ENCODE measurements around the gene BEST2.
A peak's percentile ranks its signal among the peaks of the same experiment; 100 is the strongest.
"Not testable (repeated sequence)": the region's sequence is repeated elsewhere in the genome, so short reads cannot be mapped to it uniquely, and the experiment has no call there.

Gene BEST2

GRCh38 chr19:12787458-12787857 lies 35.9 kb downstream of the BEST2 start:
- DNase-seq (ENCODE audit: low read depth in 2 of 2), result no peak

- no peak for DNase-seq (ENCODE audit: low read depth in 2 of 2)
These were observed 36.6 kb downstream of the BEST2 start for GRCh38 chr19:12788042-12788681.

GRCh38 chr19:12788682-12789097 lies 37.1 kb downstream of the BEST2 start:
- no peak for DNase-seq (ENCODE audit: low read depth in 2 of 2)

- DNase-seq (ENCODE audit: low read depth in 2 of 2), result no peak
These were observed 37.7 kb downstream of the BEST2 start for GRCh38 chr19:12789098-12789903.

GRCh38 chr19:12789904-12790619 lies 38.5 kb downstream of the BEST2 start:
- peak; percentile 75 to 85 for DNase-seq (ENCODE audit: low read depth in 2 of 2)

- no peak for DNase-seq (ENCODE audit: low read depth in 2 of 2)
These were observed 39.2 kb downstream of the BEST2 start for GRCh38 chr19:12790628-12791344.

GRCh38 chr19:12791345-12792050 lies 39.9 kb downstream of the BEST2 start, which contains the start of gene JUNB:
TSS of gene JUNB (plus strand) at chr19:12791486. CDS start at chr19:12791772, 286 bp downstream.
- DNase-seq (ENCODE audit: low read depth in 2 of 2), result peak; percentile 92 to 95

GRCh38 chr19:12792051-12792852 lies 40.7 kb downstream of the BEST2 start:
- DNase-seq (ENCODE audit: low read depth in 2 of 2), result peak; percentile 71 to 74

GRCh38 chr19:12792853-12793289 lies 41.3 kb downstream of the BEST2 start:
- DNase-seq (ENCODE audit: low read depth in 2 of 2), result no peak

GRCh38 chr19:12793290-12794195 lies 42.0 kb downstream of the BEST2 start:
- peak; percentile 90 to 94 for DNase-seq (ENCODE audit: low read depth in 2 of 2)

GRCh38 chr19:12794196-12794941 lies 42.8 kb downstream of the BEST2 start:
- no peak for DNase-seq (ENCODE audit: low read depth in 2 of 2)

- DNase-seq (ENCODE audit: low read depth in 2 of 2), result no peak
These were observed 43.4 kb downstream of the BEST2 start for GRCh38 chr19:12794971-12795381.

- DNase-seq (ENCODE audit: low read depth in 2 of 2), result peak in 1 of 2 donors; percentile 50
These were observed 44.8 kb downstream of the BEST2 start for GRCh38 chr19:12796146-12797071.

- DNase-seq (ENCODE audit: low read depth in 2 of 2), result no peak
These were observed 45.6 kb downstream of the BEST2 start for GRCh38 chr19:12797141-12797587.

GRCh38 chr19:12797607-12798006 lies 46.0 kb downstream of the BEST2 start:
- DNase-seq (ENCODE audit: low read depth in 2 of 2), result not testable (repeated sequence)

- DNase-seq (ENCODE audit: low read depth in 2 of 2), result no peak
These were observed 48.3 kb downstream of the BEST2 start for GRCh38 chr19:12799742-12800465.

- no peak for DNase-seq (ENCODE audit: low read depth in 2 of 2)
These were observed 48.8 kb downstream of the BEST2 start for GRCh38 chr19:12800466-12800770.

Measured in stimulated activated CD8-positive, alpha-beta memory T cell treated with anti-CD3 and anti-CD28 coated beads, Interleukin-15, amount 100 ng/mL, for 4 hours (primary cell).